Thyroid gland (tissue), 4 donors: ENCODE measurements around the gene SNRNP25.

Experiments
- CTCF ChIP-seq, 6 experiments: fragments of 200-600 bp in 3 of 6; fragments of 450-650 bp in 3 of 6; sonication (generic) in 3 of 6; IDR thresholded peaks; one replicate each; pipeline ENCODE4 v1.5.1; 2016 to 2019; ENCODE audit warnings: antibody characterized with exemption in 6 of 6, mild to moderate bottlenecking in 2 of 6, inconsistent platforms in 1 of 6, moderate library complexity in 1 of 6
- POLR2A ChIP-seq, 2 donors: fragments of 450-650 bp; IDR thresholded peaks; one replicate each; pipeline ENCODE4 v1.6.1; 2017; ENCODE audit warnings: antibody characterized with exemption in 2 of 2, mild to moderate bottlenecking in 2 of 2, moderate library complexity in 1 of 2

- TF ChIP-seq CTCF (IDR thresholded peaks at IDR 0.05) (no peak), POLR2A (IDR thresholded peaks at IDR 0.05) (no peak)
Measured at GRCh38 chr16:63466-63865, 9.8 kb downstream of the SNRNP25 start.
